ENCODE results near the gene CSF1. TPM values are rescaled to one million over a fixed set of nuclear protein-coding genes. Genes with fewer than 3 reads are reported as not detected.

Gene CSF1
- polyA plus RNA-seq, 3 donors: 0.11 to 0.69 (median 0.38) TPM

DNA sequence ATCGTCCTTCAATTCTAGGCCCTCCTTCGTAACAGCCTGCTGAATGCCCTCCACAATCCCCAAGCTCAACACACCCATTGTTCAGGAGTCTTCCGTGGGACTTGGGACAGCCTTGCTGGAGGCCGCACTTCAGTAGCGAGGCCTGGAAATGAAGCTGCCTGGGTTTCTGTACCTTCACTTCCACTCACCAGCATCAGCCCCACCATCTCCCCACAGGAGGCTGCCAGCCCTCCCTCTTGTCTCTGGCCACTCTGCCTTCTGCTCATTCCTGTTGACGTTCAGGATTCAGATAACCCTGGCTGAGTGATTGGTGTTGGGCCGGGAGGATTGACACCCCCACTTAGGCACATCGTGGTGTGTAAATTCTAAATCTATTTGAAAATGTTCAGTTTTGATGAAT lies 23.4 kb upstream of the CSF1 start:
- Mint-ChIP-seq H3K4me3 (peak overlapping the region; percentile 31 to 83), H3K9me3 (peaks cover 0 to 2% (median 0%) of the 10 kb centered on the region in 7 donors), H3K27ac (peak overlapping the region; percentile 51 to 95 (median 75)), H3K27me3 (ENCODE audit: low read depth in 3 of 3) (peaks cover 9 to 27% (median 22%) of the 10 kb centered on the region in 3 donors), H3K4me1 (peaks cover 59% of the 10 kb centered on the region), H3K36me3 (peaks cover 0 to 6% of the 10 kb centered on the region in 2 donors)
- DNase-seq: no peak
- H3K79me2 ChIP-seq (ENCODE audit: insufficient read depth, low read length): no peaks in the 10 kb centered on the region
- no peaks in the 10 kb centered on the region for H3K9me3 ChIP-seq (replicated peaks in 1 of 2; ENCODE audit: control insufficient read depth in 1 of 2, insufficient read depth in 1 of 2, low read length in 2 of 2)
- H3K4me1 ChIP-seq (ENCODE audit: control insufficient read depth in 1 of 2, insufficient read depth in 2 of 2, low read length in 2 of 2): peaks cover 53 to 58% of the 10 kb centered on the region in 2 donors
- no peaks in the 10 kb centered on the region for H3K36me3 ChIP-seq (replicated peaks in 1 of 2; ENCODE audit: control insufficient read depth in 1 of 2, insufficient read depth in 2 of 2, low read length in 2 of 2)
- peak overlapping the region in 1 of 3 experiments; percentile 45 for H3K4me3 ChIP-seq (replicated peaks in 1 of 3; ENCODE audit: low read depth in 2 of 3, low read length in 3 of 3)
- 81% methylated on average over 4 of the region's 8 CpGs for WGBS (ENCODE audit: insufficient coverage)
- H4K20me1 ChIP-seq (ENCODE audit: insufficient read depth, low read length): peaks cover 6% of the 10 kb centered on the region
- no peak overlapping the region for H3K27ac ChIP-seq (ENCODE audit: low read depth in 1 of 2, low read length in 2 of 2)
- peak overlapping the region; percentile 56 for H3K4me2 ChIP-seq (replicated peaks; ENCODE audit: extremely low read depth, low read length, poor library complexity, severe bottlenecking)
- intact Hi-C loops (cut with micrococcal nuclease): no loop called here
- H3K9ac ChIP-seq (ENCODE audit: insufficient read depth, low read length, poor library complexity, severe bottlenecking): no peak overlapping the region
- peaks cover 0 to 3% of the 10 kb centered on the region in 2 donors for H3K27me3 ChIP-seq (ENCODE audit: control insufficient read depth in 2 of 2, insufficient read depth in 2 of 2, low read length in 2 of 2)
- no peak overlapping the region for H2AFZ ChIP-seq (ENCODE audit: insufficient read depth, low read depth, low read length, poor library complexity, severe bottlenecking)
- TF ChIP-seq, protein P1, sequence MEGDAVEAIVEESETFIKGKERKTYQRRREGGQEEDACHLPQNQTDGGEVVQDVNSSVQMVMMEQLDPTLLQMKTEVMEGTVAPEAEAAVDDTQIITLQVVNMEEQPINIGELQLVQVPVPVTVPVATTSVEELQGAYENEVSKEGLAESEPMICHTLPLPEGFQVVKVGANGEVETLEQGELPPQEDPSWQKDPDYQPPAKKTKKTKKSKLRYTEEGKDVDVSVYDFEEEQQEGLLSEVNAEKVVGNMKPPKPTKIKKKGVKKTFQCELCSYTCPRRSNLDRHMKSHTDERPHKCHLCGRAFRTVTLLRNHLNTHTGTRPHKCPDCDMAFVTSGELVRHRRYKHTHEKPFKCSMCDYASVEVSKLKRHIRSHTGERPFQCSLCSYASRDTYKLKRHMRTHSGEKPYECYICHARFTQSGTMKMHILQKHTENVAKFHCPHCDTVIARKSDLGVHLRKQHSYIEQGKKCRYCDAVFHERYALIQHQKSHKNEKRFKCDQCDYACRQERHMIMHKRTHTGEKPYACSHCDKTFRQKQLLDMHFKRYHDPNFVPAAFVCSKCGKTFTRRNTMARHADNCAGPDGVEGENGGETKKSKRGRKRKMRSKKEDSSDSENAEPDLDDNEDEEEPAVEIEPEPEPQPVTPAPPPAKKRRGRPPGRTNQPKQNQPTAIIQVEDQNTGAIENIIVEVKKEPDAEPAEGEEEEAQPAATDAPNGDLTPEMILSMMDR (IDR thresholded peaks at IDR 0.05): no peak

DNA sequence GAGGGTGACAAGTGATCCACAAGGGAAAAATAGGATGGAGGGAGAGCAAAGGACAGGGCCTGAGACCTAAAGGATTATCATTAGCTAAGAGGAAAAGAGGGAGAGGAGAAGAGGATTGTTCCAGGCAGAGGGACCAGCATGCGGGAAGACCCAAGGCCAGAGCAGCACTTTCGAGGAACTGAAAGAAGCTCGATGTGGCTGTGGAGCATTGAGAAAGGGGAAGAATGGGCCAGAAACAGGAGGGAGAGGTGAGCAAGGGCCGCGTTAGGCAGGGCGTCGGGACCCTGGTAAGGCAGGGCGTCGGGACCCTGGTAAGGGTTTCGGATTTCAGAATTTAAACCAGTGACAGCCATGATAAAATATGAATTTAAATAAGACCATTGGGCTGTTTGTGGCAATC lies 22.8 kb upstream of the CSF1 start:
- peaks cover 0 to 2% (median 0%) of the 10 kb centered on the region in 7 donors for H3K9me3 Mint-ChIP-seq
- WGBS (ENCODE audit: insufficient coverage): 0% methylated on average over 3 of the region's 10 CpGs
- H3K79me2 ChIP-seq (ENCODE audit: insufficient read depth, low read length): no peaks in the 10 kb centered on the region
- H3K27me3 Mint-ChIP-seq (ENCODE audit: low read depth in 3 of 3): peaks cover 10 to 27% (median 24%) of the 10 kb centered on the region in 3 donors
- H3K4me1 Mint-ChIP-seq: peaks cover 61% of the 10 kb centered on the region
- peaks cover 0 to 6% of the 10 kb centered on the region in 2 donors for H3K36me3 Mint-ChIP-seq
- peak; percentile 44 to 72 (median 70) for DNase-seq
- H2AFZ ChIP-seq (ENCODE audit: insufficient read depth, low read depth, low read length, poor library complexity, severe bottlenecking): no peak overlapping the region
- H3K4me3 Mint-ChIP-seq: peak overlapping the region in 1 of 2 donors; percentile 67
- peaks cover 57 to 64% of the 10 kb centered on the region in 2 donors for H3K4me1 ChIP-seq (ENCODE audit: control insufficient read depth in 1 of 2, insufficient read depth in 2 of 2, low read length in 2 of 2)
- intact Hi-C loops (cut with micrococcal nuclease): no loop called here
- no peak overlapping the region for H3K27ac ChIP-seq (ENCODE audit: low read depth in 1 of 2, low read length in 2 of 2)
- TF ChIP-seq, protein P1 (IDR thresholded peaks at IDR 0.05): no peak
- H3K27me3 ChIP-seq (ENCODE audit: control insufficient read depth in 2 of 2, insufficient read depth in 2 of 2, low read length in 2 of 2): peaks cover 0 to 3% of the 10 kb centered on the region in 2 donors
- H4K20me1 ChIP-seq (ENCODE audit: insufficient read depth, low read length): peaks cover 6% of the 10 kb centered on the region
- H3K27ac Mint-ChIP-seq: peak overlapping the region; percentile 16 to 95 (median 75)
- no peaks in the 10 kb centered on the region for H3K36me3 ChIP-seq (replicated peaks in 1 of 2; ENCODE audit: control insufficient read depth in 1 of 2, insufficient read depth in 2 of 2, low read length in 2 of 2)
- H3K4me2 ChIP-seq (replicated peaks; ENCODE audit: extremely low read depth, low read length, poor library complexity, severe bottlenecking): peak overlapping the region; percentile 19
- no peak overlapping the region for H3K4me3 ChIP-seq (replicated peaks in 1 of 3; ENCODE audit: low read depth in 2 of 3, low read length in 3 of 3)
- no peaks in the 10 kb centered on the region for H3K9me3 ChIP-seq (replicated peaks in 1 of 2; ENCODE audit: control insufficient read depth in 1 of 2, insufficient read depth in 1 of 2, low read length in 2 of 2)
- H3K9ac ChIP-seq (ENCODE audit: insufficient read depth, low read length, poor library complexity, severe bottlenecking): no peak overlapping the region

All from CD14-positive monocyte (primary cell).